Gastrocnemius medialis (tissue), 4 donors: ENCODE measurements around the gene NTRK1. TPM values are rescaled to one million over a fixed set of nuclear protein-coding genes. Genes with fewer than 3 reads are reported as not detected.

Experiments
- ATAC-seq, 2 donors: fragments of 150-250 bp; one replicate each; pipeline ENCODE4 v1.9.1; 2016
- DNase-seq, 2 donors: peaks; one replicate each; pipeline ENCODE4 v3.0.0-alpha.2; 2019
- H3K27ac ChIP-seq, 4 donors: fragments of 200-600 bp; sonication (generic); 1 replicate in 1 of 4; 2 replicates in 3 of 4; pipeline ENCODE4 v1.5.1; 2016 to 2018; ENCODE audit warnings: mild to moderate bottlenecking in 2 of 4, moderate library complexity in 1 of 4
- H3K27me3 ChIP-seq, 3 donors: fragments of 200-600 bp; sonication (generic) in 2 of 3; 1 replicate in 1 of 3; 2 replicates in 2 of 3; pipeline versions ENCODE4 v1.5.1 to v1.6.0; 2016 to 2019; ENCODE audit warnings: mild to moderate bottlenecking in 1 of 3, moderate library complexity in 1 of 3
- H3K36me3 ChIP-seq, 2 donors: fragments of 200-600 bp; sonication (generic) in 1 of 2; one replicate each; pipeline ENCODE4 v1.5.1; 2017 to 2018
- H3K4me1 ChIP-seq, 2 donors: fragments of 200-600 bp; sonication (generic) in 1 of 2; one replicate each; pipeline ENCODE4 v1.5.1; 2016 to 2017; ENCODE audit warnings: mild to moderate bottlenecking in 2 of 2
- H3K4me3 ChIP-seq, 4 donors: fragments of 200-600 bp; sonication (generic) in 3 of 4; 1 replicate in 1 of 4; 2 replicates in 3 of 4; pipeline ENCODE4 v1.5.1; 2016 to 2019; ENCODE audit warnings: mild to moderate bottlenecking in 2 of 4
- H3K9me3 ChIP-seq, 3 donors: fragments of 200-600 bp; sonication (generic) in 2 of 3; 1 replicate in 1 of 3; 2 replicates in 2 of 3; pipeline ENCODE4 v1.5.1; 2016 to 2019
- CTCF ChIP-seq, 5 experiments: fragments of 450-650 bp in 3 of 5; fragments of 200-600 bp in 2 of 5; sonication (generic) in 2 of 5; IDR thresholded peaks in 4 of 5; conservative IDR thresholded peaks in 1 of 5; 1 replicate in 4 of 5; 2 replicates in 1 of 5; pipeline ENCODE4 v1.5.1; 2016 to 2019; ENCODE audit warnings: antibody characterized with exemption in 5 of 5, mild to moderate bottlenecking in 3 of 5, moderate library complexity in 3 of 5
- POLR2A ChIP-seq, 2 donors: fragments of 450-650 bp; IDR thresholded peaks; one replicate each; pipeline ENCODE4 v1.6.1; 2017; ENCODE audit warnings: antibody characterized with exemption in 2 of 2, mild to moderate bottlenecking in 2 of 2, moderate library complexity in 2 of 2
- in situ Hi-C, 4 donors: fragments of 200-750 bp; cut with MboI; loops; one replicate each; pipeline versions ENCODE4 v1.15.0 to v1.8.0; 2017; ENCODE audit warnings: low sequenced_read_pairs in 4 of 4
- intact Hi-C: fragments of 100-400 bp; cut with DNase I; formaldehyde crosslinking; loops from one replicate; pipeline ENCODE4 v1.15.1; 2023; ENCODE audit warnings: low total_unique reads
- total RNA-seq, 4 donors: library from RNA; depleted of rRNA; stranded (reverse); fragments of >200 nt; gene quantifications; one replicate each; pipeline versions ENCODE4 v1.1.0 to v1.2.3, GENCODE V29; 2016

The NTRK1 gene
- total RNA-seq, 4 donors from 2014 or later, result 0.13 to 0.22 TPM; not detected in 2

GRCh38 chr1:156869455-156869854 is 8.8 kb downstream of the NTRK1 start:
- TF ChIP-seq POLR2A (IDR thresholded peaks at IDR 0.05) (no peak), CTCF (IDR thresholded peaks at IDR 0.05 in 4 of 5, conservative IDR thresholded peaks at IDR 0.05 in 1 of 5) (no peak)
- Histone ChIP-seq H3K4me3 (no peak overlapping the region), H3K36me3 (no peaks in the 10 kb centered on the region), H3K4me1 (no peaks in the 10 kb centered on the region), H3K9me3 (no peaks in the 10 kb centered on the region), H3K27ac (no peak overlapping the region), H3K27me3 (no peaks in the 10 kb centered on the region)
- ATAC-seq (no peak), DNase-seq (no peak)
- intact Hi-C loops (no loop called here), in situ Hi-C loops (loop anchor here in 2 of 4 donors (25.0 kb wide), 2 partner anchors 157 to 182 kb away; partner anchors contain the start of genes CRABP2 (in 1 of the 2) and NES (in 1 of the 2))

- Histone ChIP-seq H3K4me3 (no peak overlapping the region), H3K27me3 (no peaks in the 10 kb centered on the region), H3K4me1 (no peaks in the 10 kb centered on the region), H3K27ac (no peak overlapping the region), H3K9me3 (no peaks in the 10 kb centered on the region), H3K36me3 (no peaks in the 10 kb centered on the region)
- in situ Hi-C loops (loop anchor here in 2 of 4 donors (25.0 kb wide), 2 partner anchors 161 to 186 kb away; partner anchors contain the start of genes CRABP2 (in 1 of the 2) and NES (in 1 of the 2)), intact Hi-C loops (no loop called here)
- DNase-seq (no peak), ATAC-seq (no peak)
- TF ChIP-seq POLR2A (IDR thresholded peaks at IDR 0.05), result no peak
These were observed 13.0 kb downstream of the NTRK1 start for GRCh38 chr1:156873659-156874058.

- in situ Hi-C loops, result loop anchor here in 2 of 4 donors (25.0 kb wide), 2 partner anchors 162 to 187 kb away; partner anchors contain the start of genes CRABP2 (in 1 of the 2) and NES (in 1 of the 2)
- intact Hi-C loops, result no loop called here
- Histone ChIP-seq H3K36me3 (no peaks in the 10 kb centered on the region), H3K27ac (no peak overlapping the region), H3K4me3 (no peak overlapping the region), H3K4me1 (no peaks in the 10 kb centered on the region), H3K9me3 (no peaks in the 10 kb centered on the region), H3K27me3 (no peaks in the 10 kb centered on the region)
- no peak for ATAC-seq
- DNase-seq, result no peak
- TF ChIP-seq POLR2A (IDR thresholded peaks at IDR 0.05) (no peak), CTCF (IDR thresholded peaks at IDR 0.05 in 4 of 5, conservative IDR thresholded peaks at IDR 0.05 in 1 of 5) (no peak)
These were observed 13.5 kb downstream of the NTRK1 start for GRCh38 chr1:156874142-156874541.

- ATAC-seq, result no peak
- TF ChIP-seq POLR2A (IDR thresholded peaks at IDR 0.05) (no peak), CTCF (IDR thresholded peaks at IDR 0.05 in 4 of 5, conservative IDR thresholded peaks at IDR 0.05 in 1 of 5) (no peak)
These were observed 14.1 kb downstream of the NTRK1 start for GRCh38 chr1:156874572-156875340.

GRCh38 chr1:156875341-156875615 is 14.6 kb downstream of the NTRK1 start:
- Histone ChIP-seq H3K27ac (no peak overlapping the region), H3K4me1 (no peaks in the 10 kb centered on the region), H3K9me3 (no peaks in the 10 kb centered on the region), H3K27me3 (no peaks in the 10 kb centered on the region), H3K4me3 (no peak overlapping the region), H3K36me3 (no peaks in the 10 kb centered on the region)
- TF ChIP-seq CTCF (IDR thresholded peaks at IDR 0.05 in 4 of 5, conservative IDR thresholded peaks at IDR 0.05 in 1 of 5) (no peak), POLR2A (IDR thresholded peaks at IDR 0.05) (no peak)
- ATAC-seq, result no peak
- in situ Hi-C loops, result loop anchor here in 1 of 4 donors (25.0 kb wide), 1 partner anchor 188 kb away; the partner anchor contains the start of gene NES
- DNase-seq, result no peak
- intact Hi-C loops, result no loop called here

More at GRCh38 chr1:156874572-156875340, 14.1 kb downstream of the NTRK1 start:
- H3K4me3 ChIP-seq, result no peak overlapping the region
- in situ Hi-C loops, result loop anchor here in 3 of 4 donors (25.0 kb wide), 2 partner anchors 162 to 187 kb away; partner anchors contain the start of genes NES (in 2 of the 3) and CRABP2 (in 1 of the 3)
- no peaks in the 10 kb centered on the region for H3K9me3 ChIP-seq
- intact Hi-C loops, result no loop called here
- no peaks in the 10 kb centered on the region for H3K36me3 ChIP-seq
- DNase-seq, result no peak
- H3K4me1 ChIP-seq, result no peaks in the 10 kb centered on the region
- H3K27me3 ChIP-seq, result no peaks in the 10 kb centered on the region
- no peak overlapping the region for H3K27ac ChIP-seq
